Breast epithelium (tissue), 3 donors: Measurements from ENCODE around the gene PDIA5.

Experiments
- CTCF ChIP-seq, 3 donors: fragments of 450-650 bp; IDR thresholded peaks; one replicate each; pipeline ENCODE4 v1.5.1; 2016 to 2017; ENCODE audit warnings: antibody characterized with exemption in 3 of 3, mild to moderate bottlenecking in 3 of 3, moderate library complexity in 3 of 3
- POLR2A ChIP-seq: fragments of 450-650 bp; IDR thresholded peaks from one replicate; pipeline ENCODE4 v1.6.1; 2016; ENCODE audit warnings: antibody characterized with exemption, mild to moderate bottlenecking, moderate library complexity

- no peak for TF ChIP-seq CTCF (IDR thresholded peaks at IDR 0.05)
- TF ChIP-seq POLR2A, result no peak
Observed at GRCh38 chr3:123021996-123022510, 44.8 kb upstream of the PDIA5 start.
